GM19240 (cell line): ENCODE data around the gene NMBR.
"Not testable (repeated sequence)": the region's sequence is repeated elsewhere in the genome, so short reads cannot be mapped to it uniquely, and the experiment has no call there.

Experiments used
- DNase-seq: peaks from one replicate; pipeline ENCODE4 v3.0.0; 2011; ENCODE audit warnings: low spot score; ENCODE audit not compliant: insufficient read length

The NMBR gene

GRCh38 chr6:142155091-142155490, 8.2 kb upstream of the NMBR start:
- DNase-seq = no peak

GRCh38 chr6:142154336-142154735, 7.4 kb upstream of the NMBR start:
- DNase-seq = no peak

GRCh38 chr6:142153196-142153595, 6.3 kb upstream of the NMBR start:
- no peak for DNase-seq

DNA sequence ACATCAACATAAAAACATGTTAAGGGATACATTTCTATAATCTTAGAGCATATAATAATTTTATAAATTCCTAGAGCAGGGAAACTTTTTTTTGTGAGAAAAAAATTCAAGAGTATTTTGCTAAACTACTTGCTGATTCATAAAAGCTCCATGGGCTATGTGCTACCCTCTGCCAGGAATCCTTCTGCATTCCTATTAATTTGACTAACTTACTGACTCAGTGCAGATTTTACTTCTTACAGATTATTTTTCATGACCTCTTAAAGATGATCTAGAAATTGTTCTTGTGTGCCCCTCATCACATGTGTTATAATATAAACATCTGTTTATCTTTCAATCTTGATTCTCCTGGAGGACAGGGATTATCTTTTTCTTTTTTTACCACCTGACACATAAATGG, 5.8 kb upstream of the NMBR start:
- DNase-seq = no peak

DNA sequence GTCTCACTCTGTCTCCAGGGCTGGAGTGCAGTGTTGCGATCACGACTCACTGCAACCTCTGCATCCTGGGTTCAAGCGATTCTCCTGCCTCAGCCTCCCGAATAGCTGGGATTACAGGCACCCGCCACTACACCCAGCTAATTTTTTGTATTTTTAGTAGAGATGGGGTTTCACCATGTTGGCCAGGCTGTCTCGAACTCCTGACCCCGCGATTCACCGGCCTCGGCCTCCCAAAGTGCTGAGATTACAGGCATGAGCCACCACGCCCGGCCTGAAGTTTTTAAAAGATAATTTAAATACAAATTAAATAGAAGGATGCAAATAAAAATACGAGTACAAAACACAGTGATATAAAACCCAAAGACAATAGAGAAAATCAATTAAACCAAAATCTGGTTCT, 5.4 kb downstream of the NMBR start:
- not testable (repeated sequence) for DNase-seq

DNA sequence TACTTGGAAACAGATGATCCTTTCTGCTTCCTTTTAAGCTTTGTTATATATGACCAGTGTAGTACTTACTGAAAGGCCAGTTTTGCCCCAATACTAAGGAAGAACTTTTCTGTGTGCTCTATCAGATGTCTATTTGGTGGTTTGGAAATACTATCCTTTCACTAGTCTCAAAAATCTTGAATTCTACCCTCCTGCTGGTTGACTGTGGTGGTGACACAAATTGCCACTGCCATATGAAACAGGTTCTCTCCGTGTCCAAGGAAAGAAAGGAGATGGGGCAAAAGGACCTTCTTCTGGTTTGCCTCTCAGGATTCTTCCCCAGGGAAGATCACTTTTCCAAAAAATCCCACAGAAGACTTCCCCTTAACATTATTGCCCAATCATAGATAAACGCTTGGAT, 8.0 kb downstream of the NMBR start:
- DNase-seq = no peak

DNA sequence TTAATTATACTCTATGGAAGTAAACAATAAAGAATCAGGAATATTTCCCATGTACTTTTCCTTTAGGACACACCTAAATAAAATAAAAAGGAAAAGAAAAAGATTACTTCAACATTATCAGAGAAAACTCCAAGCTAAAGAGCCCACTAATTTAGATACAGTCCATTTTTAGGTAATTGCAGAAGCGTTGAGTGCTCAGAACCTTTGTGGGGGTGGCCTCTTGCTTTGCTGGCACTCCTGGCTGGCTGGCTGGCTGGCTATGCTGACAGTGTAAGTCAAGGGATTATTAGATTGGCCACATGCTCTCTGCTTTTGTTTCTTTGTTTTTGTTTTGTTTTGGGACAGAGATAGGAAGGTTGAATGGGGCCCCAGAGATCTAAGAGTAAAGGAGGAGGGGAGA, 14.3 kb downstream of the NMBR start, which contains the start of gene GJE1:
Gene GJE1 (plus strand): TSS at position 301 of the 400 bp plus-strand sequence. CDS start 234 bp downstream, outside the sequence.
- no peak for DNase-seq

DNA sequence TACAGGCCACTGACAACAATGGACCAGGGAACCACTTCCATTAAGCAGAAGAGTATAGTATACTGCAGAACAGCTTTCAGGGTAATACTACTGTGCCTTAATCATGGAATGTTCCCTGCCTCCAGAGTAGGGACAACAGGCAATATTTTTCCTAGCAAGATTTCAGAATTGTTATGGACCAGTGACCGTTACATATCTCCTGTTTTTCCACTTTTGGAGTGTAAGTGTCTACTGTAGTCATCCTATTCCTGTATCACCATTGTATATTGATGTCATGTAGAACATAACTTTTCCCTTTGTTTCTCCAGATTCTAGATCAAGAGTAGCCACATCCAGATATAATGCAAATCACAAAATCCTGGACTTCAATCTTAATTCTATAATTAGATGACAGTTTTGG, 16.1 kb downstream of the NMBR start:
- DNase-seq = no peak

- DNase-seq = no peak
Measured at GRCh38 chr6:142121342-142121741, 25.6 kb downstream of the NMBR start.

DNA sequence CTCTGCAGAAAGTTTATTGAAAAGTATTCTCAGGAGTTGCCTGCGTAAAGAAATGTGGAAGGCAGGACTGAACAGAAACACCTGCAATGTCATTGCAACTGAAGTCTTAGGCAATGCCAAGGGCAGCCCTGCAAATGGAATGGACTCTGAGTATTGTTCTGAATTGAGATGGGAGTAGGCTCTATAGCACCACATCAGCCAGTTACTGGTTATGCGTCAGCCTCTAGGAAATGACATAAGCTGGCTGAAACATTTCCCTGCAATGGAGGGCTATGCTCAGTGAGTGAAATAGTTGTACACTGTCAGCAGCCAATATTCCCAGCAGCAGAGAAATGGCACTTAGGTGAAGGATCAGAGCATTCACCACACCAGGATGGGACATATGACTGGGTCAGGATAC, 28.0 kb downstream of the NMBR start:
- DNase-seq = no peak

DNA sequence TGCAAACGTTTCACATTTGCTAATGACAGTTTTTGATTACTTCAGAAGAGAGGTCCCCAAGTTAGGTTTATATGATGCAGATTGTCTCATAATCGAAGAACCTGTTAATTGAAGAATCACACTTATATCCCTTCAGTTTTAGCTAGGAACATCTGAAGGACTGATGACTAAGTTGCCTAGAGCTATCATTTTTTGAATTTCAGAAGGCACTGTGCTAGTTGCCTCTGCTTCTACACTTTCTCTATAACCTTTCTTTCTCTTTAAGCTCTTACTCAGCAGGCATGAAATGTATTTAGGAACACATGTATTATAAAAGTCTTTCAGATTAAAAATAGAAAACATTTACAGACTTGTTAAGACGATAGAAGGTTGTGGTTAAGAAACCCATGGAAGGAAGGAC, 28.6 kb downstream of the NMBR start:
- DNase-seq = no peak

- DNase-seq = no peak
Measured at GRCh38 chr6:142117366-142117765, 29.6 kb downstream of the NMBR start.

DNA sequence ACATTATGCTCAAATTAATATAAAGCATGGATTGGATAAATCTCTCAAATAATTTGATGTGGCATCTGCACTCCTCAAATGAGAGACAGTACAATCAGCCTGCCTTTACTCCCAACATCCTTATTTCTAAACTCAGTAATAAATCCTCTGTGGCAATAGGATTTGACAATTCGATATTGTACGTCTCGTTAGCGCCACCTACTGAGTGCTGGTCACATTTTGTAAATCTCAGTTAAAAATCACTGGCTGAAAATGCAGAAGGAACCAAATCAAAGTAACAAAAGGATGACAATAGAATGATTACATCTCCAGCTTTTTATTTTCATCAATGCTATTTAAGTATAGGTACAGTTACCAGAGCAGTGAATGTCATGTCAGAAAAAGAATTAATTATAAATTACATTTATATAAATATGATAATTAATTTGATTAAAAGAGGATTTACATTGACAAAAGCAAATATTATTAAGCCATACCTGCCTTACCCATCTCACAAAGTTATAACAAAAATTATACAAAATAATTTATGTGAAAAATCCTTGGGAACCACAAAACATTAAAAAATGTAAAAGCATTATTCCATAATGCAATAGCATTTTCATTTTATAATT, 34.4 kb downstream of the NMBR start:
- no peak for DNase-seq

- DNase-seq = not testable (repeated sequence)
Measured at GRCh38 chr6:142110820-142111219, 36.1 kb downstream of the NMBR start.

DNA sequence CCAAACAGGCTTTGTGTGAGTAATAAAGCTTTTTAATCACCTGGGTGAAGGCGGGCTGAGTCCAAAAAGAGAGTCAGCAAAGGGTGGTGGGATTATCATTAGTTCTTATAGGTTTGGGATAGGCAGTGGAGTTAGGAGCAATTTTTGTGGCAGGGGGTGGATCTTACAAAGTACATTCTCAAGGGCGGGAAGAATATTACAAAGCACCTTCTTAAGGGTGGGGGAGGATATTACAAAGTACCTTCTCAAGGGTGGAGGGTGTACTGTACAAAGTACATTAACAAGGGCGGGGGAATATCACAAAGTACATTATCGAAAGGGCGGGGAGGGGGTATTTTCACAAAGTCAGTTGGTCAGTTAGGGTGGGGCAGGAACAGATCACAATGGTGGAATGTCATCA, 42.1 kb downstream of the NMBR start:
- not testable (repeated sequence) for DNase-seq

DNA sequence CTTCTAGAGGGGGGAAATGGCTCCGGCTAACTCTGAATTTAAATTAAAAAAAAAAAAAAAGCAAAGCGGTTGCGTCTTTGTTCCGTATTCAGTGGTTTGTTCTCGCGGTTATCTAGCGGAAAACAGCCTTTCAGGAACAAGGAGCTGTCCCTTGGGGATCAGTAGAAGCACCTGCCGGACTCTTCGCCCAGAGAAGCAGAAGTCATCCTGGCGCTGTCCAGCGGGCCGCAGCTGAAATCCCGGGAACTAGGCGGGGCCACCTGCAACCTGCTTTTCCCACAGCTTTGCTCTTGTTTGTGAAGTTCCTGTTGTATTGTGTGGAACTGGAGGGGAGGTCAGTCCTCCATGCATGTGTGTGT, 58.1 kb downstream of the NMBR start:
- no peak for DNase-seq

- DNase-seq = no peak
Measured at GRCh38 chr6:142087950-142088857, 58.7 kb downstream of the NMBR start.

- DNase-seq = no peak
Measured at GRCh38 chr6:142079130-142079529, 67.8 kb downstream of the NMBR start.

GRCh38 chr6:142075516-142076101, 71.3 kb downstream of the NMBR start:
- DNase-seq = no peak

GRCh38 chr6:142074516-142074915, 72.4 kb downstream of the NMBR start:
- no peak for DNase-seq

DNA sequence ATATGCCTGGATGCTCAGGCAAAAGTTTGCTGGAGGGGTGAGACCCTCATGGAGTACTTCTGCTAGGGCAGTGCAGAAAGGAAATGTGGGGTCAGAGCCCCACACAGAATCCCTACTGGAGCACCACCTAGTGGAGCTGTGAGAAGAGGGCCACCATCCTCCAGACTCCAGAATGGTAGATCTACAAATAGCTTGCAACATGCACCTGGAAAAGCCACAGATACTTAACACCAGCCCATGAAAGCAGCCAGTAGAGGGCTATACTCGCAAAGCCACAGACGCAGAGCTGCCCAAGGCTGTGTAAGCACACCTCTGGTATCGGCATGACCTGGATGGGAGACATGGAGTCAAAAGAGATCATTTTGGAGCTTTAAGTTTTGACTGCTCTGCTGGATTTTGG, 74.9 kb downstream of the NMBR start:
- DNase-seq = no peak

GRCh38 chr6:142068416-142068815, 78.5 kb downstream of the NMBR start:
- DNase-seq = no peak
